ENCODE results near the gene LY6G5B. TPM values are rescaled to one million over a fixed set of nuclear protein-coding genes. Genes with fewer than 3 reads are reported as not detected.

The LY6G5B gene
- total RNA-seq, 1 donor from 2014 or later = 24.2 TPM

- no peak overlapping the region for H3K27ac Mint-ChIP-seq (ENCODE audit: unreplicated experiment)
- H3K9me3 Mint-ChIP-seq = no peaks in the 10 kb centered on the region
- no peak for TF ChIP-seq CTCF (conservative IDR thresholded peaks at IDR 0.05)
- no peaks in the 10 kb centered on the region for H3K27me3 Mint-ChIP-seq (ENCODE audit: low read depth)
- H3K36me3 Mint-ChIP-seq (ENCODE audit: low read depth) = peaks cover 6% of the 10 kb centered on the region
- no peak overlapping the region for H3K4me3 Mint-ChIP-seq
- no peak for DNase-seq (ENCODE audit: low read depth, low spot score)
- H3K4me1 Mint-ChIP-seq = peaks cover 12% of the 10 kb centered on the region
Observed at GRCh38 chr6:31687321-31687720, 17.5 kb downstream of the LY6G5B start.

DNA sequence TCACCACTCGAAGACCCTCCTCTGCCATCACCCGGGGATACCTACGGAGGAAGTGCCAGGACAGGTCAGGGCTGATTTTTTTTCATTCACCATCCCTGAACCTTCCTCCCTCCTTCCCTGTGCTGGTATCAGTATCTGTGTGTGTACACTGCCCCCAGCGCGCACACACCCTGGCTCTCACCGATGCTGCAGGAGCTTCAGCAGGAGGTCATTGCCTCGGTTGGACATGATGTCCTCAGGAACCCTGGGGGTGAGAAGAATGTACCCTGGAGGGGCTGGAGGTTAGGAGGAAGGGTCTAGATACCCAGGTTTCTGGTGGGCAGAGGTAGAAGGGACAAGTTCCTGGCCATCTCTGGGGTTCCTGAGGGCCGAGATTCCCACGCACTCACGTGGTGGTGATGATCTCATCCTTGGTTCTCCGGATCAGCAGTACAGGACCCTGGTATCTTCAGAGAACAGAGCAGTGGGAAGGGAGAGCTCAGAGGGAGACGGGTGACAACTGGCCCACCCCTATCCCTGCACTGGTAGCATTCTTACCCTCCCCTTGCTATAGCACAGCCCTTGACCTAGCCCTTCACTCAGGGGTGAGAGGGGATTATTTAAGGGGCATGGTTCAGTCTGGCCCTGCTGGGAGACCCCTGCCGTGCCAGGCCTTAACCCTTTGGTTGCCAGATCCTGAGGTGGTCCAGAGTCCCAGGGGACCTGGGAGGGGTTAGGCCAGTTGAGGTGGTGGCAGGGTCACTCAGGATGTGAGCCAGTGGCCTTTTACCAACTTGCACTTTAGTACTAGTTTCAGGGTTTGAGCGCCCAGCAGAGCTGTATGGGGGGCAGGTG is 18.3 kb downstream of the LY6G5B start:
- Mint-ChIP-seq H3K27me3 (ENCODE audit: low read depth) (no peaks in the 10 kb centered on the region), H3K4me1 (peaks cover 6% of the 10 kb centered on the region), H3K9me3 (no peaks in the 10 kb centered on the region), H3K36me3 (ENCODE audit: low read depth) (peaks cover 6% of the 10 kb centered on the region), H3K4me3 (no peak overlapping the region), H3K27ac (ENCODE audit: unreplicated experiment) (peak overlapping the region; percentile 57)
- TF ChIP-seq CTCF (conservative IDR thresholded peaks at IDR 0.05) = no peak
- DNase-seq (ENCODE audit: low read depth, low spot score) = no peak

DNA sequence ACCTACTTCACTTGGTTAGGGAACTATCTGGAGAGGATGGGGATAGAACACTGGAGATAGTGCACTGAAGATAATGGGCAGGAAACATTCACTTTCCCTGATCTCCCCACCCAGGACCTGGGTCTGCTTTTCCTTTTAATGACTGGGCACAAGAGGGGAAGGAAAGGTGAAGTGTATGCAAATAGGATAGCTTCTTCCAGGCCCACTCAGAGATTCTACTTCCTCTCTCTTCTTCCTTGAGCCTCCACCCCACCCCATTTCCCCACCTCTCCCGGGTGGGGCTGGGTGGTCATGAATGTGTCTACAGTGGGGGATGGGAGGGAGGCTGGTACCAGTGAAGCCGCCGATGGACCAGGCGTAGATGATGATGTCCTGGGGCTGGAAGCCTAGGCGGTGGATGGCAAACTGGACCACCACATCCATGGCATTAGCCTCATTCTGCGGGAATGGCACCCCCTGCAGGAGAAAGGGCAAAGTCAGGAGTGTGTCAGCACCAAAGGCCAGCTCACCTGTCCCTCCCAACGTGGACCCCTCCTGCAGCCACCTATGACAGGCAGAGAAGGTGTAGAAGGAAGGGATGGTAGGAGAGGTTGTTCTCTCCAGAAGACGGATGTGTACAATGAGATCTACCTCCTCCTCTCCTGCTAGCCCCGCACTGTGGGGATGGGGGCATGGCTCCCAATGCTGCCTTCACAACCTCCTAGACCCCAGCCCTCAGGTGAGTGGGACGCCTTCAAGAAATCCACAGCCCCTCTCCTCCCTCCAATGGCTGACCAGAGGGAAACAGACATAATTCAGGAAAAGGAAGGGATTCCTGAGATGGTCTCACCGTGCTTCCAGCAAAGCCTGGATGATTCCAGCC is 19.7 kb downstream of the LY6G5B start:
- Mint-ChIP-seq H3K36me3 (ENCODE audit: low read depth) (peaks cover 6% of the 10 kb centered on the region), H3K4me3 (no peak overlapping the region), H3K4me1 (no peaks in the 10 kb centered on the region), H3K27ac (ENCODE audit: unreplicated experiment) (no peak overlapping the region), H3K9me3 (no peaks in the 10 kb centered on the region), H3K27me3 (ENCODE audit: low read depth) (no peaks in the 10 kb centered on the region)
- peak; percentile 41 for TF ChIP-seq CTCF (conservative IDR thresholded peaks at IDR 0.05)
- no peak for DNase-seq (ENCODE audit: low read depth, low spot score)

DNA sequence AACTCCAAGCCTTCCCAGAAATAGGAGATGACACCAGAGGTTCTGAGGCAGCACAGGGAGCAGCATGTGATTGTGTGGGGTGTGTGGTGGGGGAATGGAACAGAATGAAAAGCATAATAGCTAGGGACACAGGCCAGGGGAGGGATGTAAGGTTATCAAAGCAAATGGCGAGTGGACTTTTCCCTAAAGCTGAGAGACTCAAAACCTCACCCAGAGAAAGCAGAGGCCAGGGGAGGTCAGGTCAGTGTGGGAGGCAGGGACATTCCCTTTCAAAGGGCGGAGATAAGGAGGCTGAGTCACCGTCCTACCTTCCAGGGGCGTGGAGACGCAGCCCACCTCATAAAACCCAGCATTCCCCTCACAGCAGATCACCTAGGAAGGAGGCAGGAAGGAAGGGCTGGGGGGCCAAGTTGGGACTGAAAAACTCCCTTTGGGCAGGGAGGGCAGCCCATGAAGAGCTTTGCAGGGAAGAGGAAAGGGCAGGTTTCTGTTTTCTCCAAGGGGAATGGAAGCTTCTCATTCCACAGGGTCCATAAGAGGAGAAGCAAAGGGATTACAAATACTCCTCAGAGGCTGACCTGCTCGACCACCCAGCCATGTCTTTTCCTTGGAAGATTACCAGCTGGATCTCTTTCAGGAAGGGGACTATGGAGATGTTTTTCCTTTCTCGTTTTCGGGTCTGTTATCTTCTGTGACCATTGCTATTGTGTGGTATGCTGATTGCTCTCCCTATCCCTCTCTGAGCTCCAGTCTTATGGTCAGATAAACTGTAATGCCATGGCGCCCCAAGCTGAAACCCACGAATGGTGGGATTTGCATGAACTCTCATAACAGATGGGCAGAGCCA is 20.7 kb downstream of the LY6G5B start:
- Mint-ChIP-seq H3K27me3 (ENCODE audit: low read depth) (no peaks in the 10 kb centered on the region), H3K9me3 (no peaks in the 10 kb centered on the region), H3K4me3 (no peak overlapping the region), H3K36me3 (ENCODE audit: low read depth) (peaks cover 9% of the 10 kb centered on the region), H3K4me1 (no peaks in the 10 kb centered on the region), H3K27ac (ENCODE audit: unreplicated experiment) (peak overlapping the region; percentile 83)
- DNase-seq (ENCODE audit: low read depth, low spot score) = no peak
- no peak for TF ChIP-seq CTCF (conservative IDR thresholded peaks at IDR 0.05)

DNA sequence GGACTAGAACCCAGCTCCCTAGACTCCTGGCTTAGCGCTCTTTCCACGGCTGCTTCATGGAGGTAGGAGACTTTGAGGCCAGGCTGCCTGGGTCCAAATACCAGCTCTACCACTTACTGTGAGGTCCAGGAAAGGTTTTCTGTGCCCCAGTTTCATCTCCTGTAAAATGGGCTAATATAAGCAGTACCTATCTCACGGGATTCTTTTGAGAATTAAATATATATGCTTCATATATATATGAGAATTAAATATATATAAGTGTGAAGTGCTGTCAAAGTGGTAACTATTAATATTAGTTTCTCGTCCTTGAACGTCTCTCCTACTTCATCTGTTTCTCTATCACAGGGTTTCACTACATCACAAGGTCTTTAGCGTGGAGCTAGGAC is 21.3 kb downstream of the LY6G5B start:
- Mint-ChIP-seq H3K4me1 (no peaks in the 10 kb centered on the region), H3K27me3 (ENCODE audit: low read depth) (no peaks in the 10 kb centered on the region), H3K9me3 (no peaks in the 10 kb centered on the region), H3K27ac (ENCODE audit: unreplicated experiment) (peak overlapping the region; percentile 83), H3K4me3 (no peak overlapping the region), H3K36me3 (ENCODE audit: low read depth) (peaks cover 9% of the 10 kb centered on the region)
- TF ChIP-seq CTCF (conservative IDR thresholded peaks at IDR 0.05) = no peak
- DNase-seq (ENCODE audit: low read depth, low spot score) = no peak
